NB4 (cell line): ENCODE data around the gene SGCD.

Experiments used
- DNase-seq: peaks from one replicate; pipeline ENCODE4 v3.0.0; 2010; ENCODE audit warnings: low read depth
- H3K4me3 ChIP-seq: one replicate; pipeline ENCODE4 v1.5.1; 2011; ENCODE audit warnings: mild to moderate bottlenecking, low read depth, low read length, moderate library complexity
- MYC ChIP-seq: IDR thresholded peaks from 2 replicates; pipeline ENCODE4 v1.6.1; 2011; ENCODE audit warnings: low read depth, low read length
- POLR2A ChIP-seq: IDR thresholded peaks from 2 replicates; pipeline ENCODE4 v1.6.1; 2011; ENCODE audit warnings: mild to moderate bottlenecking; ENCODE audit not compliant: insufficient read length; ENCODE audit errors: extremely low read depth
- TF ChIP-seq, protein P1 (sequence below): IDR thresholded peaks from one replicate; pipeline ENCODE4 v1.5.1; 2012; ENCODE audit warnings: low read depth, low read length
- TF ChIP-seq, protein P2 (sequence below): IDR thresholded peaks from 2 replicates; pipeline ENCODE4 v1.6.1; 2011; ENCODE audit warnings: low read depth, low read length

SGCD gene

DNA sequence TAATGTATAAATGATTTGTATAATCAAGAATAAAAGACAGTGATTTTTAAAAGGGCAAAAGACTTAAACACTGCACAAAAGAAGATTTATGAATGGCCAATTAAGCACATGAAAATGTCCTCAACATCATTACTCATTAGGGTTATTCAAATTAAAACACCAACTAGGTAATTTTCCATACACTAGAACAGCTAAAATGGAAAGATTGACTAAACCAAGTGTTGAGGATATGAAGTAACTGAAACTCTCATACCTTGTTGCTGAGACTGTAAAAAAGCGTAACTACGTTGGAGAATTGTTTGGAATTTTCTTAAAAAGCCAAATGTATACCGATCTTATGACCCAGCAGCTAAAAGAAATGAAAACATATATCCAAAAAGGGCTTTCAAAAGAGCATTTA, 144.9 kb downstream of the SGCD start:
- TF ChIP-seq, protein P1, sequence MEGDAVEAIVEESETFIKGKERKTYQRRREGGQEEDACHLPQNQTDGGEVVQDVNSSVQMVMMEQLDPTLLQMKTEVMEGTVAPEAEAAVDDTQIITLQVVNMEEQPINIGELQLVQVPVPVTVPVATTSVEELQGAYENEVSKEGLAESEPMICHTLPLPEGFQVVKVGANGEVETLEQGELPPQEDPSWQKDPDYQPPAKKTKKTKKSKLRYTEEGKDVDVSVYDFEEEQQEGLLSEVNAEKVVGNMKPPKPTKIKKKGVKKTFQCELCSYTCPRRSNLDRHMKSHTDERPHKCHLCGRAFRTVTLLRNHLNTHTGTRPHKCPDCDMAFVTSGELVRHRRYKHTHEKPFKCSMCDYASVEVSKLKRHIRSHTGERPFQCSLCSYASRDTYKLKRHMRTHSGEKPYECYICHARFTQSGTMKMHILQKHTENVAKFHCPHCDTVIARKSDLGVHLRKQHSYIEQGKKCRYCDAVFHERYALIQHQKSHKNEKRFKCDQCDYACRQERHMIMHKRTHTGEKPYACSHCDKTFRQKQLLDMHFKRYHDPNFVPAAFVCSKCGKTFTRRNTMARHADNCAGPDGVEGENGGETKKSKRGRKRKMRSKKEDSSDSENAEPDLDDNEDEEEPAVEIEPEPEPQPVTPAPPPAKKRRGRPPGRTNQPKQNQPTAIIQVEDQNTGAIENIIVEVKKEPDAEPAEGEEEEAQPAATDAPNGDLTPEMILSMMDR, result no peak
- TF ChIP-seq, protein P2, sequence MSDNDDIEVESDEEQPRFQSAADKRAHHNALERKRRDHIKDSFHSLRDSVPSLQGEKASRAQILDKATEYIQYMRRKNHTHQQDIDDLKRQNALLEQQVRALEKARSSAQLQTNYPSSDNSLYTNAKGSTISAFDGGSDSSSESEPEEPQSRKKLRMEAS, result no peak
- no peak for TF ChIP-seq MYC
- no peak for TF ChIP-seq POLR2A
- DNase-seq, result no peak
- no peak overlapping the region for H3K4me3 ChIP-seq

DNA sequence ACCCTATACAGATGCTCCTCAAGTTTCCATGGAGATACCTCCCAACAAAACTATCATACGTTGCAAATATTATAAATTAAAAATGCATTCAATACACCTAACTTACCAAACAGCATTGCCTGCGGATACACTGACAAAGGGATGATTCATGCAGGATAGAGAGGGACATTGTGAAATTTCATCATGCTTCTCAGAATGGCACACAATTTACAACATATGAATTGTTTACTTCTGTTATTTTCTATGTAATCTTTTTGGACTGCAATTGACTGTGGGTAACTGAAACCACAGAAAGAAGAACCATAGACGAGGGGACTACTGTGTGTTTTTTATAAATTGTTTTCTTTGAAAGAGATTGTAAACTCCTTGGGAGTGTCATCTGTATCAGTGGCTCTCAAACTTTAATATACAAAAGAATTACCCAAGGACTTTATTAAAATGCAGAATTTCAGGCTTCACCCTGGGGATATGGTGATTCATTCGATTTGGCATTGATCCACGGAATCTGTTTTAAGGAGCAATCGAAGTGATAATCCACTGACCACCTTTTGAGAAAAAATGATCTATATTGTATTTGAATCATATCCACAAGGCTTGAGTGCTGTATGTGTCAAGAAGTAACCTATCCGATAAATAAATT, 146.4 kb downstream of the SGCD start:
- H3K4me3 ChIP-seq, result no peak overlapping the region
- TF ChIP-seq, protein P2, result no peak
- TF ChIP-seq, protein P1, result no peak
- TF ChIP-seq MYC (no peak), POLR2A (no peak)
- DNase-seq, result peak; percentile 32

DNA sequence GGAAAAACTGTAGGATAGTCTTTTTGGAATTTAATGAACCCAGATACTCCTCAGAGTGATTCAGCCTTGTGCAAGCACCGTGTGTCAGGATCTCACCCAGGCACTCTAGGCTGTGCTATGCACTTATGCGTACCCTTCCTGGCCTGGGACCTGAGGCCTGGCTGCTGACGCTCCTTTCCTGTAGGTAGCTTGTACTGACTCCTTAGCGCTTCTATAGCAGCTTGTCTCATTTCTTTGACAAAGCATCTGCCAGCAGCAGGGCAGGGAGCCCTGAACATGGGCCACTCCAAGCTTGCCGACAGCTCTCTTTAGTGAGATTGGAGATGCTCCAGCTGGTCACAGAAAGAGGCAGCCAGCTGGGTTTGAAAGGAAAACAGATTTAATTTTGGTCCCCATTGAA, 147.3 kb downstream of the SGCD start:
- no peak for DNase-seq
- TF ChIP-seq, protein P2, result no peak
- TF ChIP-seq MYC, result no peak
- no peak overlapping the region for H3K4me3 ChIP-seq

DNA sequence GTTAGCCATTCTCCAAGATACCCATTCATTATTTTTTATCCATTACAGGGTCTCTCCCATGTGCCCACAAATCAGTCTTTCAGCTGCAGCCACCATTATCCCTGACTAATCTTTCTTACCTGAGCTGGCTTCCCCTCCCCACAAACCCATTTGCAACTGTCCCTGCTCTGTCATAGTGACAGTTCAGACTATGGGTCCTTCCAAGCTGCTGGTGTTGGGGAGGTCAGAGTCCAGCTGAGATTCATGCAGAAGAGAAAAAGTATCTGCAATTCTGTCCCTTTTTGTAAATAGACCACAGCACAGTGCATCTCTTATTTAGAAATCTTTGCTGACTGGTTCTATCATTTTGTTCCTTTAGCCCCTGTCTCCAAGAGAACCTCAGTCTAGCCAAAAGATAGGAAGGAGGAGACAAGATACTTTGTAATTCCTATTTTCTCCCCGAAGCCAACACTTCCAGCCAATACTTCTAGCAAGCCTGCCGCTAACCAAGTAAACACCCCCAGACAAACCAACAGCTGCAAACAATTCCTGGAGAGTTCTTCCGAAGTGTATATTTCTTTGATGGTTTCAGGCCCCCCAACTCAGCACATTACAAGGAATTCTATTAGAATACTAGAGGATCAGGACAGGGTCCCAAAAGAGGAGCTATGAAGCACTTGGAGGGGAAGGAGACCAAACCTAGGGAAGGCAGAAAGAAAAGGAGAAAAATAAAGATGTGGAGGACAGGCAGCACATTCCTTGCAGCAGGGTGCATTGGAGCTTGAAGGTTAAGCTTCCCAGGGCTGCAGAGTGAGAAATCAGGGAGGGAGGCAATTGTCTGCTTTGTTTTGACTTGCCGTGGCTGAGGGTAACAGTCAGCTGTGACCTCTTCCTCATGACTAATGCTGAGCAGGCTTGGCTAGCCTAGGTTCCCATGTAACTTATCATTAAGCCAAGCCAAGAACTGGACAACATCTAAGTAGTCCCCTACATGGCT, 148.5 kb downstream of the SGCD start:
- no peak for TF ChIP-seq POLR2A
- TF ChIP-seq MYC, result no peak
- TF ChIP-seq, protein P2, result no peak
- TF ChIP-seq, protein P1, result no peak
- H3K4me3 ChIP-seq, result no peak overlapping the region
- DNase-seq, result no peak

DNA sequence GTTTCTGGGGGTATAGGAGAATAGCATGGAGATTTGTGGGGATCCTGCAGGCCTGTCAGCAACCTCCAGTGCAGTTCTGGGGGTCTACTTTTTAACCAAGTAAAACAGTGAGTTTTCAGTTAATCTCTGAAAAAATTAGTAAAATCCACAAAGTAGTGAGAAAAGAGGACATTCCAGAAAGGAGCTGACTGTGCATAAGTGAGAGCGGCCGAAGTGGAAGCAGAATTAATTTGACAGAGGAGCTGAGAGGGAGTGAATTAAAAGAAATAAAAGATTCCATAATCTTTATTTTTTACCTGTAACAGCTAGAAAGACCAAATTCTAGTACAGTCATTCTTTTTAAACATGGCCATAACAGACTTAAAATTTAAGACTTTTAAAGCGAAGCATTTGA, 149.2 kb downstream of the SGCD start:
- TF ChIP-seq POLR2A (no peak), MYC (no peak)
- TF ChIP-seq, protein P1, result no peak
- TF ChIP-seq, protein P2, result no peak
- no peak overlapping the region for H3K4me3 ChIP-seq
- no peak for DNase-seq

DNA sequence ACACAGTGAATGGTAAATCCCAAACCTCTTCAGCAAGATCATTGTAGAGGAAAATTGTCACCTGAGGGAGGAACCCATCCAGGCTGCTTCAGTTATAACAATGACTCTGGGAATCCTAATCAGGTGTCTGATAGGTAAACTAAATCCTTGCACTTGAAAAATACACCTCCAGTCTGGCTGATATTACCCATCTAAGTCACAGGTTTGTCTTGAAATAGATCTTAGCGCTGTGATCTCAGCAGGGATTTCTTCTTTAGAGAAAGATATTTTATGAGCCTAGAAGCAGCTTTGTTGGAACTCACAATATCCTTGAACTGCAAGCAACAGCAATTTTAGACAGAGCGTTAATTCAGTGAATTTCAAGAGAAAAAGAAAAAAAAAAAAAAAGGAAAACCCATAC, 149.7 kb downstream of the SGCD start:
- no peak for DNase-seq
- TF ChIP-seq MYC (no peak), POLR2A (no peak)
- TF ChIP-seq, protein P2, result no peak
- TF ChIP-seq, protein P1, result no peak
- H3K4me3 ChIP-seq, result no peak overlapping the region
